T-cell (primary cell): ENCODE measurements around the gene PARS2. TPM values are rescaled to one million over a fixed set of nuclear protein-coding genes. Genes with fewer than 3 reads are reported as not detected.

Experiments
- ATAC-seq, 4 experiments: fragments of 200-7000 bp in 3 of 4; fragments of 150-1000 bp in 1 of 4; cut with Tn5 transposase; replicated peaks in 1 of 4; 1 replicate in 3 of 4; 2 replicates in 1 of 4; pipeline ENCODE4 v1.10.0; 2021; ENCODE audit warnings: moderate library complexity in 3 of 4, mild to moderate bottlenecking in 2 of 4, moderate number of reproducible peaks in 1 of 4
- CTCF ChIA-PET, 2 donors: fragments of 300-600 bp; sonication (Branson Sonifier 250); formaldehyde crosslinking; loops; one replicate each; lab custom pipeline; 2022; ENCODE audit warnings: antibody characterized with exemption in 2 of 2; lab: Charles Lee
- POLR2A ChIA-PET, 2 donors: fragments of 300-600 bp; sonication (Branson Sonifier 250); formaldehyde crosslinking; loops; one replicate each; lab custom pipeline; 2022; ENCODE audit warnings: antibody characterized with exemption in 2 of 2; lab: Charles Lee
- DNase-seq, 35 experiments: peaks; one replicate each; pipeline versions ENCODE4 v3.0.0 to v3.0.0-alpha.2; 2013 to 2023
- H3K27ac ChIP-seq: one replicate; pipeline ENCODE4 v1.5.1; 2013; ENCODE audit warnings: low read length
- H3K27me3 ChIP-seq, 2 experiments: replicated peaks in 1 of 2; 1 replicate in 1 of 2; 2 replicates in 1 of 2; pipeline versions ENCODE4 v1.6.1 to v1.7.0; 2013; ENCODE audit warnings: low read length in 1 of 2, mixed read lengths in 1 of 2; ENCODE audit not compliant: control insufficient read depth in 2 of 2, insufficient read depth in 2 of 2; ENCODE audit errors: extremely low read depth in 1 of 2
- H3K36me3 ChIP-seq, 2 donors: 1 replicate in 1 of 2; 2 replicates in 1 of 2; pipeline versions ENCODE4 v1.6.1 to v1.7.0; 2013; ENCODE audit warnings: low read length in 1 of 2; ENCODE audit not compliant: control insufficient read depth in 2 of 2, insufficient read depth in 1 of 2; ENCODE audit errors: extremely low read depth in 1 of 2
- H3K4me1 ChIP-seq, 2 experiments: 1 replicate in 1 of 2; 2 replicates in 1 of 2; pipeline versions ENCODE4 v1.6.1 to v1.7.0; 2013; ENCODE audit warnings: low read length in 2 of 2, mixed read lengths in 1 of 2; ENCODE audit not compliant: insufficient read depth in 2 of 2, control insufficient read depth in 1 of 2; ENCODE audit errors: extremely low read depth in 1 of 2
- H3K4me3 ChIP-seq, 2 donors: 1 replicate in 1 of 2; 2 replicates in 1 of 2; pipeline versions ENCODE4 v1.5.1 to v1.7.0; 2013; ENCODE audit warnings: mild to moderate bottlenecking in 2 of 2, low read length in 1 of 2, moderate library complexity in 1 of 2; ENCODE audit not compliant: control insufficient read depth in 1 of 2; ENCODE audit errors: extremely low read depth in 1 of 2
- H3K9me3 ChIP-seq: 2 replicates; pipeline ENCODE4 v1.7.0; 2013
- H3K27ac Mint-ChIP-seq, 2 donors: one replicate each; pipeline ENCODE4 v1.8.0; 2020 to 2021; ENCODE audit warnings: mild to moderate bottlenecking in 2 of 2, mixed read lengths in 2 of 2
- H3K27me3 Mint-ChIP-seq, 2 donors: one replicate each; pipeline ENCODE4 v1.8.0; 2021 to 2022; ENCODE audit warnings: mixed read lengths in 2 of 2
- H3K36me3 Mint-ChIP-seq: one replicate; pipeline ENCODE4 v1.8.0; 2021; ENCODE audit warnings: mixed read lengths
- H3K4me1 Mint-ChIP-seq, 3 donors: one replicate each; pipeline ENCODE4 v1.8.0; 2020 to 2022; ENCODE audit warnings: mixed read lengths in 3 of 3, mild to moderate bottlenecking in 1 of 3
- H3K4me3 Mint-ChIP-seq, 3 donors: one replicate each; pipeline ENCODE4 v1.8.0; 2020 to 2022; ENCODE audit warnings: mild to moderate bottlenecking in 3 of 3, mixed read lengths in 3 of 3, moderate library complexity in 3 of 3
- H3K9me3 Mint-ChIP-seq, 3 donors: one replicate each; pipeline ENCODE4 v1.8.0; 2020 to 2022; ENCODE audit warnings: mixed read lengths in 3 of 3
- WGBS: methylation state at CpG from one replicate; pipeline ENCODE4 v1.1.5; 2013; ENCODE audit warnings: missing lambda C conversion rate; ENCODE audit not compliant: insufficient coverage; 5-methylcytosine and 5-hydroxymethylcytosine counted together
- total RNA-seq, 35 experiments: library from RNA in 6 of 35; stranded (reverse) in 6 of 35; fragments of 120-200 nt in 1 of 35; gene quantifications; one replicate each; pipeline versions ENCODE4 v1.2.1 to v1.2.4 and lab custom pipeline; 2013 to 2026

PARS2 gene
- total RNA-seq, 5 donors from 2014 or later (not counting 1 experiment from before 2014, with no cell fraction given) = 0.68 to 6.6 (median 6.0) TPM

DNA sequence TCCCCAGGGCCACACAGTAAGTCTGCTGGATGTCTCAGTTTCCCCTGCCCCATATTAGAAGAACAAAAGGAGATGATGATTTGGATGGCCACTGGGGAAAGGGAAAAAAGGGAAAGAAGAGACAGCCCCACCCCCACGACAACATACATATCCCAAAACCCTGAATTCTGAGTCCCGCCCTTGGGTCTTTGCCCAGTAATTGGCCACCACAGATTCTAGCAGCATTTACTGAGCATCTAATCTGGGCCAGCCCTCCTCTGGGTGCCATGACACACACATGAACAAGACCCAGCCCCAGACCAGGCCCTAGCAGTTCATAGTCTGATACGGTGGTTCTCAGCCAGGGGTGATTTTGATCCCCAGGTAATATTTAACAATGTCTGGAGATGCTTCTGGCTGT is 53.9 kb downstream of the PARS2 start:
- Mint-ChIP-seq H3K4me1 (peaks cover 5 to 8% (median 6%) of the 10 kb centered on the region in 3 donors), H3K9me3 (no peaks in the 10 kb centered on the region), H3K36me3 (no peaks in the 10 kb centered on the region), H3K27ac (no peak overlapping the region), H3K4me3 (no peak overlapping the region), H3K27me3 (peaks cover 9 to 27% of the 10 kb centered on the region in 2 donors)
- no peak overlapping the region for H3K4me3 ChIP-seq
- ATAC-seq (no peak), DNase-seq (no peak)
- H3K27me3 ChIP-seq = peaks cover 0 to 33% of the 10 kb centered on the region in 2 experiments
- POLR2A ChIA-PET = no interaction called here
- H3K9me3 ChIP-seq = no peaks in the 10 kb centered on the region
- H3K27ac ChIP-seq = no peak overlapping the region
- H3K4me1 ChIP-seq = peaks cover 0 to 9% of the 10 kb centered on the region in 2 experiments
- no peaks in the 10 kb centered on the region for H3K36me3 ChIP-seq
- WGBS = no CpG with 5 or more reads among the region's 3 CpGs
- CTCF ChIA-PET = no interaction called here

- no peak for ATAC-seq
- WGBS = 86% methylated on average over 7 of the region's 8 CpGs
- no peak overlapping the region for H3K27ac Mint-ChIP-seq
- Histone ChIP-seq H3K27ac (no peak overlapping the region), H3K4me3 (no peak overlapping the region), H3K27me3 (peaks cover 0 to 37% of the 10 kb centered on the region in 2 experiments), H3K36me3 (no peaks in the 10 kb centered on the region), H3K4me1 (peaks cover 0 to 2% of the 10 kb centered on the region in 2 experiments), H3K9me3 (no peaks in the 10 kb centered on the region)
- POLR2A ChIA-PET = no interaction called here
- H3K27me3 Mint-ChIP-seq = peaks cover 9 to 27% of the 10 kb centered on the region in 2 donors
- no peak for DNase-seq
- H3K4me3 Mint-ChIP-seq = no peak overlapping the region
- no peaks in the 10 kb centered on the region for H3K9me3 Mint-ChIP-seq
- CTCF ChIA-PET = no interaction called here
- no peaks in the 10 kb centered on the region for H3K36me3 Mint-ChIP-seq
- peaks cover 0 to under 1% (median 0%) of the 10 kb centered on the region in 3 donors for H3K4me1 Mint-ChIP-seq
These were observed 54.6 kb downstream of the PARS2 start for GRCh38 chr1:54709547-54710292.

DNA sequence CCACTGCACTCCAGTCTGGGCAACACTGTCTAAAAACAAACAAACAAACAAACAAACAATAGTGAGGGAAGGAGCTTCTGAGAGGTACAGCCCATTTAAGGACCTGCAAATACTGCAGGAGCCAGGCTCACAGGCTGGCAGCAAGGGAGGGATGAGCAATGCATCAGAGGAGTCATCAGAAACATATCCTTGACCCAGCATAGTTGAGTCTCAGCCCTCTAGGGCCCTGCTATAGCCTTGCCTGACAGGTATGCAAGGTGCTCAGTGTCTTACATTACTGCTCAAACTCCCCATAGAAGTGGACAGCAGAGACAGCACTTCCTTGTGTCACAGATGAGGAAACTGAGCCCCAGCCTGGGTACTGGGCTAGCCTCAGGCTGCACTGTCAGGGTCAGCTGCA is 55.9 kb downstream of the PARS2 start:
- no peaks in the 10 kb centered on the region for H3K4me1 Mint-ChIP-seq
- Histone ChIP-seq H3K36me3 (no peaks in the 10 kb centered on the region), H3K27me3 (peaks cover 0 to 41% of the 10 kb centered on the region in 2 experiments), H3K4me1 (no peaks in the 10 kb centered on the region), H3K4me3 (no peak overlapping the region), H3K9me3 (no peaks in the 10 kb centered on the region), H3K27ac (no peak overlapping the region)
- peaks cover 9 to 27% of the 10 kb centered on the region in 2 donors for H3K27me3 Mint-ChIP-seq
- no peak overlapping the region for H3K4me3 Mint-ChIP-seq
- ChIA-PET POLR2A (no interaction called here), CTCF (no interaction called here)
- DNase-seq (no peak), ATAC-seq (no peak)
- no peaks in the 10 kb centered on the region for H3K9me3 Mint-ChIP-seq
- H3K27ac Mint-ChIP-seq = no peak overlapping the region
- H3K36me3 Mint-ChIP-seq = no peaks in the 10 kb centered on the region

Other genes with a start within 250 kb of the PARS2 start
- gene ACOT11, start 216.3 kb downstream of the PARS2 start, total RNA-seq = 1 to 10 TPM in 2 of 5 donors, under 1 TPM in 3; 0.60 to 1.4 (median 0.93) TPM
- gene FAM151A, start 141.0 kb downstream of the PARS2 start, total RNA-seq = not detected
- gene MROH7, start 122.7 kb downstream of the PARS2 start, total RNA-seq = under 1 TPM; 0.15 to 0.63 (median 0.25) TPM
- gene TTC4, start 48.7 kb downstream of the PARS2 start, total RNA-seq = 10 to 100 TPM in 4 of 5 donors, 1 to 10 TPM in 1; 9.6 to 25.1 (median 22.2) TPM
- gene TTC22, start 36.8 kb upstream of the PARS2 start, total RNA-seq = 10 to 100 TPM in 4 of 5 donors, 1 to 10 TPM in 1; 8.4 to 21.0 (median 16.2) TPM
- gene DHCR24, start 122.7 kb upstream of the PARS2 start, total RNA-seq = 10 to 100 TPM in 3 of 5 donors, 1 to 10 TPM in 2; 4.5 to 19.9 (median 10.7) TPM
- not detected for gene TMEM61, start 216.1 kb upstream of the PARS2 start, total RNA-seq
- gene BSND, start 234.4 kb upstream of the PARS2 start, total RNA-seq = not detected